ENCODE results near the gene CCDC116.
A peak's percentile ranks its signal among the peaks of the same experiment; 100 is the strongest.
"Not testable (repeated sequence)": the region's sequence is repeated elsewhere in the genome, so short reads cannot be mapped to it uniquely, and the experiment has no call there.

Gene CCDC116

DNA sequence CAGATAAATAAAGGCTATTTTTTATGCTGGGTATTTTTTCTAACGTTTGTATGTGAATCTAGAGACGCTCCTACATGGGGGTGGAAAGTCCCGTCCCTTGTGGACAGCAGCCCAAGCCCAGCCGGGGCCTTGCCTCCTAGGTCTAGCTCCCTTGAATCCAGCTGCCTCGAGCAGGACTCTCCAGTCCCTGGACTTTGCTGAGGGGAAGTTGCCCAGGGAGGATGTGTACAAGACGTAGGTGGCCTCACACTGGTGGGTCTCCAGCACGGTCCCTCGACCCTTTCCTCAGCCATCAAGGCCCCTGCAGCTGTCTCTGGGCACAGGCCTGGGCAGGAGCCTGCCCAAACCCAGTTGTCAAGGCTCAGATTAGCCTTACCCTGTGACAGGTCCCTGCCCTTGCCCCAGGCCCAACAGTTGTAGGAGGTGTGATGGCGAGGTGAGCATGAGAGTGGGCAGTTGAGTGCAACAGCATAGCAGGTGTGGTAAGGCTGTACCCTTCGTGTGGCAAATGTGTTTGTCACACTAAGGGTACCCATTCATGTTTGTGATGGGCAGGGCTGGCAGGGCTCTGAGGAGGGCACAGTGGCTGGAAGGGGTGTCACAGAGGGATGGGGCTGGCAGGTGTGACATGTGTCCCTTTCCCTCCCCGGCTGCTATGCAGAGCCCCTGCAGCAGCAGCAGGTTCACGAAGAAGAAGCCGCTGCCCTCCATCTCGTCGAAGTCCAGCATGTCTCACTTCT is 3.4 kb downstream of the CCDC116 start:
- no peak overlapping the region for H3K4me3 ChIP-seq (ENCODE audit: low read depth, low read length)
- H3K27ac ChIP-seq (ENCODE audit: low read depth, low read length): no peak overlapping the region
- no peaks in the 10 kb centered on the region for H3K4me1 ChIP-seq (ENCODE audit: control insufficient read depth, insufficient read depth, low read length)
- H3K27me3 ChIP-seq (ENCODE audit: control insufficient read depth, insufficient read depth, low read length): peaks cover 8% of the 10 kb centered on the region; the same call in 1 of the 2 replicates
- H3K9me3 ChIP-seq (ENCODE audit: control insufficient read depth, insufficient read depth, low read depth, low read length): no peaks in the 10 kb centered on the region
- H3K36me3 ChIP-seq (ENCODE audit: control insufficient read depth, insufficient read depth, low read length): no peaks in the 10 kb centered on the region
- H3K9ac ChIP-seq (ENCODE audit: low read length): no peak overlapping the region

DNA sequence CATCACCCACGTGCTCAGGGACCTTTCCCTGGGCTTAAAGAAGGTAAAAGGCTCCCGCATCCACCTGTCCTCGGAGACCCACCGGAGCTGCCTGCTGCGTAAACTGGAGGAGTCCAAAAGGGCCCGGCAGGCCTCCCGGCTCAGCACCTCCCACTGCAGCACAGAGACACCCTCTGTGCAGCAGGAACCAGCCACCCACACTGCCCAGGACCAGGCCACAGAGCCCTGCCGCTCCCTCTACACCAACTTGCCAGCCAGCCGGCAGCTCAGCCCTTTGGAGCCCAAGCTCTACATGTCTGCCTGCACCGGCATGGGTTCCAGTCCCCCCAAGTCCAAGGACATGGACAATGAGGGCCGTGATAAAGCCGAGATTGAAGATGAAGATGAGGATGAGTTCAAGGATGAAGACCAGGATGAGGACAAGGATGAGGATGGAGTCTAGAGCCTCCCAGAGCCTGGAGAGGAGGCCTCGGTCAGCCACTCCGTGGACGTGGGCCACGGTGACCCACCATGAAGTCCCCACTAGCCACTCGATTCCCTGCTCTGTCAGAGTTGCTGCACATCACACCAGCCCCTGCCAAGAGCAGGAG is 4.2 kb downstream of the CCDC116 start:
- peaks cover 8% of the 10 kb centered on the region; the same call in 1 of the 2 replicates for H3K27me3 ChIP-seq (ENCODE audit: control insufficient read depth, insufficient read depth, low read length)
- H3K36me3 ChIP-seq (ENCODE audit: control insufficient read depth, insufficient read depth, low read length): no peaks in the 10 kb centered on the region

DNA sequence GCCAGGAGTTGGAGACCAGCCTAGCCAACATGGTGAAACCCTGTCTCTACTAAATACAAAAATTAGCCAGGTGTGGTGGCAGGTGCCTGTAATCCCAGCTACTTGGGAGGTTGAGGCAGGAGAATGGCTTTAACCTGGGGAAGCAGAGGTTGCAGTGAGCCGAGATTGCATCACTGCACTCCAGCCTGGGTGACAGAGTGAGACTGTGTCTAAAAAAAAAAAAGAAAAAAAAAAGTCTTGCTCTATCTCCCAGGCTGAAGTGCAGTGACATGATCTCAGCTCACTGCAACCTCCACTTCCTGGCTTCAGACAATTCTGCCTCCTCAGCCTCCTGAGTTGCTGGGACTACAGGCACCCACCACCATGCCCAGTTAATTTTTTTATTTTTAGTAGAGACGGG is 4.9 kb downstream of the CCDC116 start:
- not testable (repeated sequence) for H3K4me1 ChIP-seq (ENCODE audit: control insufficient read depth, insufficient read depth, low read length); H3K4me3 ChIP-seq (ENCODE audit: low read depth, low read length); H3K36me3 ChIP-seq (ENCODE audit: control insufficient read depth, insufficient read depth, low read length); H3K27ac ChIP-seq (ENCODE audit: low read depth, low read length); H3K9me3 ChIP-seq (ENCODE audit: control insufficient read depth, insufficient read depth, low read depth, low read length); H3K9ac ChIP-seq (ENCODE audit: low read length); H3K27me3 ChIP-seq (ENCODE audit: control insufficient read depth, insufficient read depth, low read length)

More for the DNA sequence above, 4.2 kb downstream of the CCDC116 start:
- Histone ChIP-seq H3K4me3 (ENCODE audit: low read depth, low read length) (no peak overlapping the region), H3K27ac (ENCODE audit: low read depth, low read length) (no peak overlapping the region), H3K9ac (ENCODE audit: low read length) (no peak overlapping the region), H3K4me1 (ENCODE audit: control insufficient read depth, insufficient read depth, low read length) (peaks cover 4% of the 10 kb centered on the region; the same call in 1 of the 2 replicates), H3K9me3 (ENCODE audit: control insufficient read depth, insufficient read depth, low read depth, low read length) (no peaks in the 10 kb centered on the region)

- H3K9me3 ChIP-seq (ENCODE audit: control insufficient read depth, insufficient read depth, low read depth, low read length): no peaks in the 10 kb centered on the region
- H3K36me3 ChIP-seq (ENCODE audit: control insufficient read depth, insufficient read depth, low read length): peaks cover 5% of the 10 kb centered on the region
- H3K27ac ChIP-seq (ENCODE audit: low read depth, low read length): no peak overlapping the region
- H3K9ac ChIP-seq (ENCODE audit: low read length): no peak overlapping the region
- no peak overlapping the region for H3K4me3 ChIP-seq (ENCODE audit: low read depth, low read length)
- H3K4me1 ChIP-seq (ENCODE audit: control insufficient read depth, insufficient read depth, low read length): peaks cover 7% of the 10 kb centered on the region; the same call in 1 of the 2 replicates
- H3K27me3 ChIP-seq (ENCODE audit: control insufficient read depth, insufficient read depth, low read length): peaks cover 8% of the 10 kb centered on the region; the same call in 1 of the 2 replicates
Observed at GRCh38 chr22:21639359-21639758, 6.8 kb downstream of the CCDC116 start.

- Histone ChIP-seq H3K36me3 (ENCODE audit: control insufficient read depth, insufficient read depth, low read length) (peaks cover 9% of the 10 kb centered on the region), H3K4me3 (ENCODE audit: low read depth, low read length) (0 out of 2 replicates have a peak overlapping the region, but pooled peaks have one; percentile 96), H3K27me3 (ENCODE audit: control insufficient read depth, insufficient read depth, low read length) (peaks cover 7% of the 10 kb centered on the region; the same call in 1 of the 2 replicates), H3K4me1 (ENCODE audit: control insufficient read depth, insufficient read depth, low read length) (peaks cover 7% of the 10 kb centered on the region; the same call in 1 of the 2 replicates), H3K9ac (ENCODE audit: low read length) (no peak overlapping the region), H3K9me3 (ENCODE audit: control insufficient read depth, insufficient read depth, low read depth, low read length) (no peaks in the 10 kb centered on the region), H3K27ac (ENCODE audit: low read depth, low read length) (no peak overlapping the region)
Observed at GRCh38 chr22:21640810-21641209, 8.2 kb downstream of the CCDC116 start.

DNA sequence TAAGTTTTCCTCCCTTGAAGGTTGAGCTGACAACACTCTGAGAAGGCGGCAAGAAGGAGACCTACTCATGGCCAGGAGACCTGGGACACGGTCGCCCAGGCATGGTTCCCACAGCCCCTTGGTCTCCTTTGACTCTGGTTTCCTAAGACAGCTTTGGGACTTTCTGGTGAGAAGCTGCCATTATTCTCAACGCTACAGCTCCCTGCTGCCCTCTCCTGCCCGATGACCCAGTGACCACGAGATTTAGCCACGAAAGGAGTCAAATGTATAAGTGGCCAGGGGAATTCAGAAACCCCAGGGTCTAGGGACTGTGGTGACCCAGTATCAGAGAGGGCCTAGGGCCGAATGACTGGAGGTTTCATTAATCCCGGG is 8.8 kb downstream of the CCDC116 start:
- Histone ChIP-seq H3K36me3 (ENCODE audit: control insufficient read depth, insufficient read depth, low read length) (peaks cover 12% of the 10 kb centered on the region), H3K4me1 (ENCODE audit: control insufficient read depth, insufficient read depth, low read length) (peaks cover 7% of the 10 kb centered on the region; the same call in 1 of the 2 replicates), H3K9me3 (ENCODE audit: control insufficient read depth, insufficient read depth, low read depth, low read length) (no peaks in the 10 kb centered on the region), H3K9ac (ENCODE audit: low read length) (peak overlapping the region; percentile 90), H3K27ac (ENCODE audit: low read depth, low read length) (no peak overlapping the region), H3K27me3 (ENCODE audit: control insufficient read depth, insufficient read depth, low read length) (peaks cover 4% of the 10 kb centered on the region; the same call in 1 of the 2 replicates), H3K4me3 (ENCODE audit: low read depth, low read length) (peak overlapping the region; percentile 96)

DNA sequence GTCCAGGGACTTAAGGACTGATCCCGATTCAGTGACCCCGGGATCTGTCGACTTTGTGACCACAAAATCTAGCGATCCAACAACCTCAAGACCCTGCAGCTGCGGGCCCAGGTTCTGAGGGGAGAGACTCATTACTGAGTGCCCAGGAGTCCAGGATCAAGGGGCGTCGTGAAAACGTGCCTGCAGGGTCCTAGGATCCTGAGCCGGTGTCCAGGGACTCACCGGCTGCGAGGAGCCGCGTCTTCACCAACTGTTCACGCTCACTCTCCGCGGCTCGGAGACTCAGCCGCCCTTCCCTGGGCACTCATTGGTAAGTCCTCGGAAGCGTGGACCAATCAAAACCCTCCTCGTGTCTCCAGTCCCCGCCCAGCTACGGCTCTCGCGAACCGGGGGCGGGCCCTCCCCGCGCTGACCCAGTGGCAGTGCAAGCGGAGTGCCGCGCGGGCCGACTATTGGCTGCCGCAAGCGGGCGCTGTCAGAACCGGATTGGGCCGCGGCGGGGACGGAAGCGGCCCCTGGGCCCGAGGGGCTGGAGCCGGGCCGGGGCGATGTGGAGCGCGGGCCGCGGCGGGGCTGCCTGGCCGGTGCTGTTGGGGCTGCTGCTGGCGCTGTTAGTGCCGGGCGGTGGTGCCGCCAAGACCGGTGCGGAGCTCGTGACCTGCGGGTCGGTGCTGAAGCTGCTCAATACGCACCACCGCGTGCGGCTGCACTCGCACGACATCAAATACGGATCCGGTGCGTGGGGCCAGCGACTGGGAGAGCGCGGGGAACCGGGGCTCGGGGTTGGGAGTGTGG is 9.4 kb downstream of the CCDC116 start, which contains the start of gene SDF2L1:
SDF2L1 (plus strand) TSS at position 514 of the 795 bp plus-strand sequence; CDS start at position 549, 35 bp downstream.
- H3K4me3 ChIP-seq (ENCODE audit: low read depth, low read length): peak within 1 kb of the TSS; percentile 96

GRCh38 chr22:21642584-21643448 is 10.3 kb downstream of the CCDC116 start:
- Histone ChIP-seq H3K27me3 (ENCODE audit: control insufficient read depth, insufficient read depth, low read length) (peaks cover 4% of the 10 kb centered on the region; the same call in 1 of the 2 replicates), H3K36me3 (ENCODE audit: control insufficient read depth, insufficient read depth, low read length) (peaks cover 14% of the 10 kb centered on the region), H3K4me1 (ENCODE audit: control insufficient read depth, insufficient read depth, low read length) (peaks cover 7% of the 10 kb centered on the region; the same call in 1 of the 2 replicates), H3K9ac (ENCODE audit: low read length) (peak overlapping the region; percentile 90), H3K9me3 (ENCODE audit: control insufficient read depth, insufficient read depth, low read depth, low read length) (no peaks in the 10 kb centered on the region), H3K4me3 (ENCODE audit: low read depth, low read length) (peak overlapping the region; percentile 96), H3K27ac (ENCODE audit: low read depth, low read length) (peak overlapping the region; percentile 9; the same call in 1 of the 2 replicates)

More for the DNA sequence above, 9.4 kb downstream of the CCDC116 start, which contains the start of gene SDF2L1:
- no peaks in the 10 kb centered on the region for H3K9me3 ChIP-seq (ENCODE audit: control insufficient read depth, insufficient read depth, low read depth, low read length)
- peaks cover 7% of the 10 kb centered on the region; the same call in 1 of the 2 replicates for H3K4me1 ChIP-seq (ENCODE audit: control insufficient read depth, insufficient read depth, low read length)
- peaks cover 4% of the 10 kb centered on the region; the same call in 1 of the 2 replicates for H3K27me3 ChIP-seq (ENCODE audit: control insufficient read depth, insufficient read depth, low read length)
- H3K9ac ChIP-seq (ENCODE audit: low read length): peak within 1 kb of the TSS; percentile 90
- peak within 1 kb of the TSS; percentile 9; the same call in 1 of the 2 replicates for H3K27ac ChIP-seq (ENCODE audit: low read depth, low read length)
- peaks cover 14% of the 10 kb centered on the region for H3K36me3 ChIP-seq (ENCODE audit: control insufficient read depth, insufficient read depth, low read length)

- H3K4me1 ChIP-seq (ENCODE audit: control insufficient read depth, insufficient read depth, low read length): peaks cover 7% of the 10 kb centered on the region; the same call in 1 of the 2 replicates
- H3K9me3 ChIP-seq (ENCODE audit: control insufficient read depth, insufficient read depth, low read depth, low read length): no peaks in the 10 kb centered on the region
- peak overlapping the region; percentile 96; the same call in 1 of the 2 replicates for H3K4me3 ChIP-seq (ENCODE audit: low read depth, low read length)
- peaks cover 4% of the 10 kb centered on the region; the same call in 1 of the 2 replicates for H3K27me3 ChIP-seq (ENCODE audit: control insufficient read depth, insufficient read depth, low read length)
- H3K9ac ChIP-seq (ENCODE audit: low read length): no peak overlapping the region
- no peak overlapping the region for H3K27ac ChIP-seq (ENCODE audit: low read depth, low read length)
- peaks cover 15% of the 10 kb centered on the region for H3K36me3 ChIP-seq (ENCODE audit: control insufficient read depth, insufficient read depth, low read length)
Observed at GRCh38 chr22:21643533-21644357, 11.2 kb downstream of the CCDC116 start.

All from HUES6 (cell line).